H1 (cell line): ENCODE measurements around the gene NKX6-1. TPM values are rescaled to one million over a fixed set of nuclear protein-coding genes. Genes with fewer than 3 reads are reported as not detected.

Experiments
- CTCF ChIA-PET: fragments of 300-600 bp; sonication (Branson Sonifier 250); formaldehyde crosslinking; loops from one replicate; lab custom pipeline; 2021; ENCODE audit not compliant: partially characterized antibody; lab: Charles Lee
- POLR2A ChIA-PET: fragments of 300-600 bp; sonication (Branson Sonifier 250); formaldehyde crosslinking; loops from one replicate; lab custom pipeline; 2021; ENCODE audit warnings: inconsistent platforms; ENCODE audit not compliant: partially characterized antibody; lab: Charles Lee
- DNase-seq, 2 experiments: peaks; one replicate each; pipeline versions ENCODE4 v3.0.0 to v3.0.0-alpha.2; 2010 to 2022; ENCODE audit warnings: low spot score in 2 of 2, low read depth in 1 of 2, mixed read lengths in 1 of 2
- FAIRE-seq: peaks from 2 replicates; lab custom pipeline; 2011; peaks lifted over from hg19 to GRCh38; lab: Jason Lieb, UNC
- H2AFZ ChIP-seq: 2 replicates; pipeline ENCODE4 v1.8.1; 2012; ENCODE audit warnings: low read length, inconsistent platforms
- H2AK5ac ChIP-seq: 2 replicates; pipeline ENCODE4 v1.6.1; 2013; ENCODE audit warnings: low read depth, low read length
- H2BK120ac ChIP-seq: replicated peaks from 2 replicates; pipeline ENCODE3; 2013; ENCODE audit warnings: low read depth, low read length, inconsistent platforms
- H2BK12ac ChIP-seq: 2 replicates; pipeline ENCODE4 v1.6.1; 2013; ENCODE audit warnings: low read depth, low read length
- H2BK15ac ChIP-seq: 2 replicates; pipeline ENCODE4 v1.6.1; 2013; ENCODE audit warnings: low read length
- H2BK20ac ChIP-seq: 2 replicates; pipeline ENCODE4 v1.6.1; 2013; ENCODE audit warnings: low read length
- H2BK5ac ChIP-seq: 2 replicates; pipeline ENCODE4 v1.6.1; 2013; ENCODE audit warnings: low read depth, low read length
- H3K14ac ChIP-seq: 2 replicates; pipeline ENCODE4 v1.6.1; 2013; ENCODE audit warnings: inconsistent platforms; ENCODE audit not compliant: insufficient read length
- H3K18ac ChIP-seq: 2 replicates; pipeline ENCODE4 v1.6.1; 2013; ENCODE audit warnings: low read length; ENCODE audit errors: extremely low read depth
- H3K23ac ChIP-seq: 2 replicates; pipeline ENCODE4 v1.6.1; 2013; ENCODE audit warnings: inconsistent platforms; ENCODE audit not compliant: insufficient read length
- H3K23me2 ChIP-seq: 2 replicates; pipeline ENCODE4 v1.6.1; 2013; ENCODE audit warnings: low read depth, low read length
- H3K27ac ChIP-seq: 2 replicates; pipeline ENCODE4 v1.6.1; 2011; ENCODE audit warnings: low read depth, low read length, inconsistent platforms
- H3K27me3 ChIP-seq, 4 experiments: replicated peaks in 1 of 4; 1 replicate in 1 of 4; 2 replicates in 3 of 4; pipeline versions ENCODE4 v1.6.1 to v1.8.1; 2011 to 2013; ENCODE audit warnings: low read length in 3 of 4, mild to moderate bottlenecking in 3 of 4, inconsistent platforms in 2 of 4, mixed read lengths in 2 of 4, moderate library complexity in 1 of 4; ENCODE audit not compliant: control insufficient read depth in 3 of 4, insufficient read depth in 3 of 4; ENCODE audit errors: extremely low read depth in 1 of 4
- H3K36me3 ChIP-seq, 4 experiments: 2 replicates each; pipeline versions ENCODE4 v1.6.1 to v1.8.1; 2011 to 2013; ENCODE audit warnings: mild to moderate bottlenecking in 4 of 4, low read length in 3 of 4, moderate library complexity in 2 of 4, control low read depth in 1 of 4, inconsistent platforms in 1 of 4; ENCODE audit not compliant: insufficient read depth in 4 of 4, control insufficient read depth in 2 of 4
- H3K4ac ChIP-seq: replicated peaks from 2 replicates; pipeline ENCODE3; 2013; ENCODE audit warnings: low read length, low read depth, mixed read lengths, inconsistent platforms; ENCODE audit not compliant: insufficient read length
- H3K4me1 ChIP-seq, 4 experiments: replicated peaks in 1 of 4; 1 replicate in 1 of 4; 2 replicates in 3 of 4; pipeline versions ENCODE4 v1.6.1 to v1.8.1; 2011 to 2013; ENCODE audit warnings: low read length in 3 of 4, inconsistent platforms in 2 of 4, mixed read lengths in 1 of 4; ENCODE audit not compliant: insufficient read depth in 4 of 4, control insufficient read depth in 3 of 4
- H3K4me2 ChIP-seq, 2 experiments: 2 replicates each; pipeline versions ENCODE4 v1.6.1 to v1.8.1; 2011 to 2013; ENCODE audit warnings: low read depth in 2 of 2, low read length in 2 of 2, control low read depth in 1 of 2, inconsistent platforms in 1 of 2, mild to moderate bottlenecking in 1 of 2; ENCODE audit not compliant: insufficient read depth in 1 of 2
- H3K4me3 ChIP-seq, 4 experiments: fragments of 200-600, 300-600 bp in 1 of 4; sonication (generic), shearing (Covaris generic), sonication (Bioruptor Twin) in 1 of 4; 2 replicates each; pipeline versions ENCODE4 v1.5.1 to v1.8.1; 2011 to 2016; ENCODE audit warnings: low read length in 4 of 4, low read depth in 3 of 4, control low read depth in 2 of 4, inconsistent platforms in 2 of 4, mild to moderate bottlenecking in 2 of 4, mixed read lengths in 1 of 4, moderate library complexity in 1 of 4; ENCODE audit not compliant: insufficient read depth in 2 of 4; ENCODE audit errors: extremely low read depth in 1 of 4
- H3K56ac ChIP-seq: replicated peaks from 2 replicates; pipeline ENCODE3; 2013; ENCODE audit warnings: low read depth, mild to moderate bottlenecking, mixed read lengths, low read length, inconsistent platforms; ENCODE audit not compliant: insufficient read length
- H3K79me1 ChIP-seq: 2 replicates; pipeline ENCODE4 v1.6.1; 2013; ENCODE audit warnings: low read depth, low read length, control low read depth
- H3K79me2 ChIP-seq, 2 experiments: 2 replicates each; pipeline versions ENCODE4 v1.6.1 to v1.8.1; 2012 to 2013; ENCODE audit warnings: low read length in 2 of 2, mild to moderate bottlenecking in 2 of 2, inconsistent platforms in 1 of 2; ENCODE audit not compliant: insufficient read depth in 2 of 2, control insufficient read depth in 1 of 2
- H3K9ac ChIP-seq, 4 experiments: replicated peaks in 1 of 4; 1 replicate in 1 of 4; 2 replicates in 3 of 4; pipeline versions ENCODE4 v1.6.1 to v1.8.1; 2011 to 2013; ENCODE audit warnings: low read depth in 3 of 4, low read length in 3 of 4, control low read depth in 2 of 4, mild to moderate bottlenecking in 2 of 4, moderate library complexity in 2 of 4, inconsistent platforms in 1 of 4; ENCODE audit errors: extremely low read depth in 1 of 4
- H3K9me3 ChIP-seq, 2 experiments: 2 replicates each; pipeline versions ENCODE4 v1.6.1 to v1.8.1; 2012 to 2013; ENCODE audit warnings: mild to moderate bottlenecking in 2 of 2, moderate library complexity in 2 of 2, control low read depth in 1 of 2, inconsistent platforms in 1 of 2, low read depth in 1 of 2, low read length in 1 of 2, mixed read lengths in 1 of 2; ENCODE audit not compliant: insufficient read depth in 2 of 2
- H4K20me1 ChIP-seq, 2 experiments: replicated peaks in 1 of 2; 2 replicates each; pipeline versions ENCODE3 to v1.8.1; 2011 to 2013; ENCODE audit warnings: inconsistent platforms in 2 of 2, low read length in 2 of 2, mild to moderate bottlenecking in 1 of 2; ENCODE audit not compliant: insufficient read depth in 2 of 2, control insufficient read depth in 1 of 2
- H4K5ac ChIP-seq: 2 replicates; pipeline ENCODE4 v1.6.1; 2013; ENCODE audit warnings: low read length, low read depth, mixed read lengths, inconsistent platforms; ENCODE audit not compliant: insufficient read length
- H4K8ac ChIP-seq: 2 replicates; pipeline ENCODE4 v1.8.0; 2013; ENCODE audit warnings: mild to moderate bottlenecking, moderate library complexity, low read length, inconsistent platforms; ENCODE audit not compliant: insufficient read depth; ENCODE audit errors: extremely low read depth
- H4K91ac ChIP-seq: replicated peaks from 2 replicates; pipeline ENCODE3; 2013; ENCODE audit warnings: low read length, mixed read lengths, inconsistent platforms; ENCODE audit not compliant: insufficient read length
- BACH1 ChIP-seq: IDR thresholded peaks from 2 replicates; pipeline ENCODE4 v1.6.1; 2012; ENCODE audit warnings: low read length, improper control_type of control experiment
- SIN3A ChIP-seq, 2 experiments: IDR thresholded peaks in 1 of 2; conservative IDR thresholded peaks in 1 of 2; 2 replicates each; pipeline ENCODE4 v1.6.1; 2011 to 2012; ENCODE audit warnings: low read length in 2 of 2, improper control_type of control experiment in 1 of 2, low read depth in 1 of 2, mild to moderate bottlenecking in 1 of 2
- WGBS, 2 experiments: shearing (Covaris generic) in 1 of 2; methylation state at CpG; one replicate each; pipeline versions ENCODE4 v1.1.6 to v1.1.7; 2013 to 2015; ENCODE audit warnings: low lambda C conversion rate in 2 of 2, mixed read lengths in 2 of 2, inconsistent platforms in 1 of 2, low coverage in 1 of 2, missing lambda C conversion rate in 1 of 2; ENCODE audit not compliant: insufficient replicate concordance in 2 of 2, insufficient coverage in 1 of 2, insufficient read length in 1 of 2; ENCODE audit errors: extremely low coverage in 1 of 2, missing lambda C conversion rate in 1 of 2; 5-methylcytosine and 5-hydroxymethylcytosine counted together
- polyA plus RNA-seq, 7 experiments: library from polyadenylated mRNA; depleted of rRNA in 3 of 7; stranded (reverse) in 5 of 7; unstranded in 2 of 7; fragments of >200 nt in 5 of 7; fragments of 200-250 nt in 2 of 7; gene quantifications; 1 replicate in 5 of 7; 2 replicates in 1 of 7; 4 replicates in 1 of 7; pipeline versions ENCODE4 v1.2.1 to v1.2.3, GENCODE V29; 2011 to 2013; ENCODE audit warnings: missing spikeins in 2 of 7, mixed read lengths in 2 of 7
- total RNA-seq: library from RNA; stranded (reverse); fragmentation: NEBNext Ultra II Directional; extraction: Animal tissue kit (Norgen Biotek cat#: 25700); gene quantifications from 2 replicates; pipeline ENCODE4 v1.2.1, GENCODE V29; 2021

Gene NKX6-1
- total and polyA plus RNA-seq, 2 of the 8 experiments (the other 6 are each of a cell fraction or from before 2014, with no cell fraction given) = 0.03 to 0.45 TPM

DNA sequence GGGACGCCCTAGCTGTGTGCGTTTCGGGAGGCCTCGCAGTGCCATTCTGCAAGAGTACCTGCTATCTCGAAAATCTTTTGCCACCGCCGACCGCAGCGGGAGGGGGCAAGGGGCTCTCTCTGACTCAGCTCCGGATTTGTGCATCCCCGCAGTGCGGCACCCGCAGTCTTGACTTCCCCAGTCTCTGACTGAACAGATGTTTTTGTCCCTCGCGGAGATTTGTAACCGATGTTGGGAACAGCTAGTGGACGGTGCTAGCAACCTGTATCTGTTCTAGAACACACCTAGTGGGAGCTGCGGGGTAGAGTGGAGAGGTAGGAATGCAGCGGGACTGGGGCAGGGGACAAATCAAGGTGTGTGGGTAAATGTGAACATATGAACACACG, 17.2 kb downstream of the NKX6-1 start:
- FAIRE-seq (no peak), DNase-seq (peak in 1 of 2 experiments; percentile 73)
- Histone ChIP-seq H3K18ac (no peak overlapping the region), H3K27ac (no peak overlapping the region), H3K27me3 (peaks cover 55 to 83% (median 71%) of the 10 kb centered on the region in 4 experiments), H3K4ac (no peak overlapping the region), H3K36me3 (no peaks in the 10 kb centered on the region), H3K9ac (no peak overlapping the region), H3K4me2 (peak overlapping the region; percentile 62 to 78), H2AK5ac (no peak overlapping the region), H3K9me3 (no peaks in the 10 kb centered on the region), H3K23me2 (no peaks in the 10 kb centered on the region; the same call in 1 of the 2 replicates), H2BK5ac (no peak overlapping the region), H4K20me1 (no peaks in the 10 kb centered on the region), H2BK12ac (no peak overlapping the region), H3K56ac (no peak overlapping the region), H3K79me2 (no peaks in the 10 kb centered on the region), H4K8ac (no peak overlapping the region), H4K5ac (no peak overlapping the region), H2AFZ (no peak overlapping the region), H2BK20ac (no peak overlapping the region), H3K79me1 (no peaks in the 10 kb centered on the region), H3K4me1 (peaks cover 0 to 10% (median 5%) of the 10 kb centered on the region in 4 experiments; a peak in 5 of 7 replicates), H4K91ac (no peak overlapping the region), H3K14ac (no peak overlapping the region), H2BK120ac (no peak overlapping the region), H3K4me3 (peak overlapping the region in 1 of 4 experiments; percentile 52; a peak in 2 of 8 replicates), H3K23ac (no peak overlapping the region), H2BK15ac (no peak overlapping the region)
- WGBS, 2 experiments = 5% methylated on average over 16 of the region's 20 CpGs; no CpG with 5 or more reads in 1 of the 2 experiments
- TF ChIP-seq BACH1 (0 out of 2 replicates have a peak, but pooled peaks have one; percentile 13), SIN3A (conservative IDR thresholded peaks at IDR 0.05 in 1 of 2, IDR thresholded peaks at IDR 0.05 in 1 of 2; ENCODE audit: low read depth in 1 of 2, low read length in 2 of 2) (no peak)
- ChIA-PET CTCF (interaction anchor here (0.7 to 6.8 kb wide), 19 partner anchors 8 to 714 kb away, joined by 3 to 83 read pairs (median 4); partner anchors contain the start of gene NKX6-1), POLR2A (interaction anchor here (1.1 to 1.3 kb wide), 3 partner anchors 17 to 22 kb away, joined by 3 to 5 read pairs (median 5); partner anchors contain the start of gene NKX6-1)
